Left lung (tissue), 10 donors: ENCODE results near the gene BPIFB1. TPM values are rescaled to one million over a fixed set of nuclear protein-coding genes. Genes with fewer than 3 reads are reported as not detected.

Source experiments
- ATAC-seq: fragments of 200-7000 bp; cut with Tn5 transposase; one replicate; pipeline ENCODE4 v1.9.1; 2020; ENCODE audit warnings: moderate library complexity
- DNase-seq, 4 donors: peaks; one replicate each; pipeline ENCODE4 v3.0.0-alpha.2; 2013 to 2020
- H3K27ac ChIP-seq, 2 donors: fragments of 200-600 bp; sonication (generic) in 1 of 2; one replicate each; pipeline versions ENCODE4 v1.5.0 to v1.8.0; 2020 to 2021
- H3K27me3 ChIP-seq, 2 donors: fragments of 200-600 bp; sonication (generic) in 1 of 2; one replicate each; pipeline versions ENCODE4 v1.5.0 to v1.8.0; 2020 to 2021
- H3K36me3 ChIP-seq, 2 donors: fragments of 200-600 bp; sonication (generic) in 1 of 2; one replicate each; pipeline versions ENCODE4 v1.5.0 to v1.8.0; 2020 to 2021
- H3K4me1 ChIP-seq, 2 donors: fragments of 200-600 bp; one replicate each; pipeline ENCODE4 v1.8.0; 2021
- H3K4me3 ChIP-seq, 2 donors: fragments of 200-600 bp; sonication (generic) in 1 of 2; one replicate each; pipeline versions ENCODE4 v1.5.0 to v1.8.0; 2020 to 2021; ENCODE audit warnings: mild to moderate bottlenecking in 1 of 2
- H3K9me3 ChIP-seq, 2 donors: fragments of 200-600 bp; sonication (generic) in 1 of 2; one replicate each; pipeline versions ENCODE4 v1.5.0 to v1.8.0; 2020 to 2021
- CTCF ChIP-seq, 2 donors: fragments of 200-600 bp; sonication (generic) in 1 of 2; IDR thresholded peaks; one replicate each; pipeline versions ENCODE4 v1.5.0 to v1.8.0; 2021; ENCODE audit warnings: antibody characterized with exemption in 2 of 2
- intact Hi-C, 2 donors: fragments of 100-400 bp; cut with DNase I; formaldehyde crosslinking; loops; one replicate each; pipeline versions ENCODE4 v1.11.2 to v1.14.2; 2022
- polyA plus RNA-seq, 6 donors: library from polyadenylated mRNA; unstranded; fragments of 120-200 nt; gene quantifications; one replicate each; pipeline ENCODE4 v1.2.1, GENCODE V29; 2013; ENCODE audit not compliant: insufficient read length in 6 of 6
- total RNA-seq, 2 donors: library from RNA; stranded (reverse); fragmentation: NEBNext Ultra II Directional; extraction: Animal tissue kit (Norgen Biotek cat#: 25700); gene quantifications; one replicate each; pipeline ENCODE4 v1.2.1, GENCODE V29; 2021
- donor health status: DM: no; HTN: yes; CAD: no.
- donor health status: DM: no; HTN: no; CAD: no.

BPIFB1 gene
- total and polyA plus RNA-seq, 8 donors, result 0.11 to 121 (median 0.19) TPM; not detected in 4

- TF ChIP-seq CTCF (IDR thresholded peaks at IDR 0.05), result no peak
- Histone ChIP-seq H3K9me3 (no peaks in the 10 kb centered on the region), H3K27me3 (peaks cover 0 to 7% of the 10 kb centered on the region in 2 donors), H3K4me3 (no peak overlapping the region), H3K4me1 (no peaks in the 10 kb centered on the region), H3K36me3 (no peaks in the 10 kb centered on the region), H3K27ac (no peak overlapping the region)
- intact Hi-C loops, result no loop called here
- ATAC-seq (no peak), DNase-seq (no peak)
Observed at GRCh38 chr20:33337119-33337518, 54.1 kb downstream of the BPIFB1 start.

GRCh38 chr20:33337531-33338165 is 54.6 kb downstream of the BPIFB1 start:
- Histone ChIP-seq H3K27me3 (peaks cover 0 to 7% of the 10 kb centered on the region in 2 donors), H3K36me3 (no peaks in the 10 kb centered on the region), H3K4me1 (no peaks in the 10 kb centered on the region), H3K4me3 (no peak overlapping the region), H3K9me3 (no peaks in the 10 kb centered on the region), H3K27ac (no peak overlapping the region)
- intact Hi-C loops, result no loop called here
- no peak for TF ChIP-seq CTCF (IDR thresholded peaks at IDR 0.05)
- no peak for ATAC-seq
- DNase-seq, result no peak

DNA sequence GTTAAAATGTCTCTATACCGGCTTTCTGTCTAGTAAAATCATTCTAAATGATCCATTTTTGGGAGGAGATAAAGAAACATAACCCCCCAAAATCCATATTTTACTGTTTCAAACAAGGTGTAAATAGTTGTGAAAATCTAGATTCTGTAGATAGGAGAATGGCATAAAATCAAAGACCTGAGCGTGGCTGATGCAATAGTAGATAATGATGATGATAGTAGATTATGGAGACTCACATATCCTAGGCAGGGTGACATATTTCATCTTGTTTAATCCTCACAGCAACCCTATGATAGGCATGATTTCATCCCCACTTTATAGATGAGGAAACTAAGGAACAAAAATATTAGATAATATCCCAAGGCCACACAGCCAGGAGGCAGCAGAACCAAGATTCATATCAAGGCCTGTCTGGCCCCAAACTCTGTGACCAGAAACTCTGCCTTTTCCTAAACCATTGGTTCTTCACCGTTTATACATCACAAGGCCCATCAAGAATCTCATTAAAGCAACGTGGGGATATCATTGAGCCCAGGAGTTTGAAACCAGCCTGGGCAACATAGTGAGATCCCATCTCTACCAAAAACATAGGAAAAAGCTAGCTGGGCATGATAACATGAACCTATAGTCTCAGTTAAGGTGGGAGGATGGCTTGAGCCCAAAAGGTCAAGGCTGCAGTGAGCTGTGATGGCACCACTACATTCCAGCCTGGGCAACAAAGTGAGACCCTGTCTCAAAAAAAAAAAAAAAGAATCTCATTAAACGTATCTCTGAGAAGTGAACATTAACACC is 55.6 kb downstream of the BPIFB1 start:
- Histone ChIP-seq H3K4me1 (no peaks in the 10 kb centered on the region), H3K36me3 (no peaks in the 10 kb centered on the region), H3K9me3 (no peaks in the 10 kb centered on the region), H3K4me3 (no peak overlapping the region), H3K27me3 (no peaks in the 10 kb centered on the region), H3K27ac (no peak overlapping the region)
- ATAC-seq (no peak), DNase-seq (no peak)
- TF ChIP-seq CTCF (IDR thresholded peaks at IDR 0.05), result no peak
- intact Hi-C loops, result no loop called here

GRCh38 chr20:33339515-33340058 is 56.6 kb downstream of the BPIFB1 start:
- intact Hi-C loops, result no loop called here
- Histone ChIP-seq H3K4me3 (no peak overlapping the region), H3K27ac (no peak overlapping the region), H3K4me1 (no peaks in the 10 kb centered on the region), H3K36me3 (no peaks in the 10 kb centered on the region), H3K9me3 (no peaks in the 10 kb centered on the region), H3K27me3 (no peaks in the 10 kb centered on the region)
- ATAC-seq, result no peak
- DNase-seq, result no peak
- no peak for TF ChIP-seq CTCF (IDR thresholded peaks at IDR 0.05)

DNA sequence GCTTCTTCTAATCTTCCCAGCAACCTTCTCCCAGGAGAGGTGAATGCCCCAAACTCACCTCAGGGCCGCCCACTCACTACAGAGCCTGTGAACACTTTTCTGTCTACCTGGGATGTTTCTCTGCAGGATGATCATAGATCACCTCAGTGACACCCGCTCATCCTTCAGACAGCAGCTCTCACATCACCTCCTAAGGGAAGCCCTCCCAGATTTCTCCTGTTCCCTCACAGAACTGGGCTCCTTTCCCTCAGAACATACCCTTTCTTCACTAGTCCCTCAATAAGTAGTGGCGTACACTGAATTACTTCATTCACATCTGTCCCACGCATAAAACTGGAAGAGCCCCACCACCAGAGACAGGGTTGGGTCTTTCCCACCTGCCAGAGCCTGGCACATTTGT is 60.5 kb downstream of the BPIFB1 start:
- Histone ChIP-seq H3K36me3 (no peaks in the 10 kb centered on the region), H3K27ac (no peak overlapping the region), H3K27me3 (no peaks in the 10 kb centered on the region), H3K4me3 (no peak overlapping the region), H3K4me1 (no peaks in the 10 kb centered on the region), H3K9me3 (no peaks in the 10 kb centered on the region)
- intact Hi-C loops, result no loop called here
- DNase-seq, result no peak
- ATAC-seq, result no peak
- TF ChIP-seq CTCF (IDR thresholded peaks at IDR 0.05), result no peak
